ENCODE data around the gene NUMB.

DNA sequence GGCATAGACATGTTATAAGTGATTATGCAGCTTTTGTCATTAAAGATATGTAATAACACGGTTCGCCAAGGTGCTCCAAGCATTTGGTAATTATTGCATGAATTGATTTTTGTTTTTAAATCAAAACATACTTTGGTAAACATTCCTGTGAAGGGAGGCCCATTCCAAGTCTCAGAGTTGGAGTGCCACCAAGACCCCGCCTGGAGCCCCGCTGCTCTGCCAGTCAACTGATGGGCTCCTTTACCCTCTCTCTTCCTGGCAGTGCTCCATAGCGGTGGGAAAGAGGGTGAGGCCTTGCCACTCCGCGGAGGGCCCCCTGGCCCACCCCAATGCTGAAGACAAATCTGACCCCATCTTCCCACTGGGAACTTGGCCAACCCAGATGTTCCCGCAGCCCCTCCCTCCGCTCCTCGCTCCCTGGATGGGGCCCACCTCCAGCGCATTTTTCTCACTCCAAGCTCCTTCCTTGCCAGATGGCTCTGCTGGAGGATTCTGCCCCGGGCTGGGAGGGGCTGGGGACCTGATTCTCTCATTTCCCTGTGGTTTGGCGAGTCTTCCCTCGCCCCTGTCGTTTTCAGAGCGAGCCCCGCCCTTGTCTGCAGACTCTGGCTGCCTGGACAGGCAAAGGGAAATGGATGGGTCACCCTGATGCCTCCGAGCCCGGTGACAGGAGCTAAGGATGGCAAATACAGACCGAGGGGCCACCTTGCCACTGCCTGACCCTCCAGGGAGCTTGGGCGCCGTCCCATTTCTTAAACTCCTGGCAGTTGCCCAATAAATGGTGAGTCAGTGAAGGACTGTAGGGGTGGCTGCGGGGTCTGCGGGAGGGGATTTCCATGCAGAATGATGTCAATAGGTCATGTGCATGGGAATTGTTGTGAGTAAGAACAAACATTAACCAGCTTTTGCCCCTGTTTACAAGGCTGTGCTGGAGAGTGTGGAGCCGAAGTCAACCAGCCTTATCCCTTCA, 230.2 kb downstream of the NUMB start:
- TF ChIP-seq, protein P1, sequence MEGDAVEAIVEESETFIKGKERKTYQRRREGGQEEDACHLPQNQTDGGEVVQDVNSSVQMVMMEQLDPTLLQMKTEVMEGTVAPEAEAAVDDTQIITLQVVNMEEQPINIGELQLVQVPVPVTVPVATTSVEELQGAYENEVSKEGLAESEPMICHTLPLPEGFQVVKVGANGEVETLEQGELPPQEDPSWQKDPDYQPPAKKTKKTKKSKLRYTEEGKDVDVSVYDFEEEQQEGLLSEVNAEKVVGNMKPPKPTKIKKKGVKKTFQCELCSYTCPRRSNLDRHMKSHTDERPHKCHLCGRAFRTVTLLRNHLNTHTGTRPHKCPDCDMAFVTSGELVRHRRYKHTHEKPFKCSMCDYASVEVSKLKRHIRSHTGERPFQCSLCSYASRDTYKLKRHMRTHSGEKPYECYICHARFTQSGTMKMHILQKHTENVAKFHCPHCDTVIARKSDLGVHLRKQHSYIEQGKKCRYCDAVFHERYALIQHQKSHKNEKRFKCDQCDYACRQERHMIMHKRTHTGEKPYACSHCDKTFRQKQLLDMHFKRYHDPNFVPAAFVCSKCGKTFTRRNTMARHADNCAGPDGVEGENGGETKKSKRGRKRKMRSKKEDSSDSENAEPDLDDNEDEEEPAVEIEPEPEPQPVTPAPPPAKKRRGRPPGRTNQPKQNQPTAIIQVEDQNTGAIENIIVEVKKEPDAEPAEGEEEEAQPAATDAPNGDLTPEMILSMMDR (IDR thresholded peaks at IDR 0.05), result no peak
- TF ChIP-seq ZFX (IDR thresholded peaks at IDR 0.05; ENCODE audit: borderline replicate concordance), result no peak
